Glutamatergic neuron (in vitro differentiated cells): ENCODE data around the gene DCAF10. TPM values are rescaled to one million over a fixed set of nuclear protein-coding genes. Genes with fewer than 3 reads are reported as not detected.

Experiments used
- DNase-seq: peaks from one replicate; pipeline ENCODE4 v3.0.0; 2022
- H3K27ac Mint-ChIP-seq: one replicate; pipeline ENCODE4 v1.8.0; 2020; ENCODE audit warnings: mild to moderate bottlenecking, mixed read lengths, inconsistent platforms; ENCODE audit not compliant: unreplicated experiment
- H3K27me3 Mint-ChIP-seq: one replicate; pipeline ENCODE4 v1.8.0; 2020; ENCODE audit warnings: mild to moderate bottlenecking, moderate library complexity, mixed read lengths, inconsistent platforms; ENCODE audit not compliant: unreplicated experiment
- H3K36me3 Mint-ChIP-seq: one replicate; pipeline ENCODE4 v1.8.0; 2020; ENCODE audit warnings: mild to moderate bottlenecking, mixed read lengths, inconsistent platforms; ENCODE audit not compliant: unreplicated experiment
- H3K4me1 Mint-ChIP-seq: one replicate; pipeline ENCODE4 v1.8.0; 2020; ENCODE audit warnings: mild to moderate bottlenecking, low read depth, mixed read lengths, inconsistent platforms; ENCODE audit not compliant: unreplicated experiment
- H3K4me3 Mint-ChIP-seq: one replicate; pipeline ENCODE4 v1.8.0; 2020; ENCODE audit warnings: mild to moderate bottlenecking, mixed read lengths, inconsistent platforms; ENCODE audit not compliant: unreplicated experiment
- H3K9me3 Mint-ChIP-seq: one replicate; pipeline ENCODE4 v1.8.0; 2020; ENCODE audit warnings: mild to moderate bottlenecking, moderate library complexity, mixed read lengths, inconsistent platforms; ENCODE audit not compliant: unreplicated experiment
- total RNA-seq: library from RNA; stranded (reverse); fragmentation: NEBNext Ultra II Directional; extraction: Animal tissue kit (Norgen Biotek cat#: 25700); gene quantifications from one replicate; pipeline ENCODE4 v1.2.1, GENCODE V29; 2021; ENCODE audit not compliant: unreplicated experiment
- TF ChIP-seq, protein P1 (sequence below): fragments of 200-600 bp; sonication (generic); IDR thresholded peaks from one replicate; pipeline ENCODE4 v1.5.0; 2021; ENCODE audit not compliant: partially characterized antibody, unreplicated experiment

Gene DCAF10
- total RNA-seq, 1 donor from 2014 or later: 19.3 TPM

DNA sequence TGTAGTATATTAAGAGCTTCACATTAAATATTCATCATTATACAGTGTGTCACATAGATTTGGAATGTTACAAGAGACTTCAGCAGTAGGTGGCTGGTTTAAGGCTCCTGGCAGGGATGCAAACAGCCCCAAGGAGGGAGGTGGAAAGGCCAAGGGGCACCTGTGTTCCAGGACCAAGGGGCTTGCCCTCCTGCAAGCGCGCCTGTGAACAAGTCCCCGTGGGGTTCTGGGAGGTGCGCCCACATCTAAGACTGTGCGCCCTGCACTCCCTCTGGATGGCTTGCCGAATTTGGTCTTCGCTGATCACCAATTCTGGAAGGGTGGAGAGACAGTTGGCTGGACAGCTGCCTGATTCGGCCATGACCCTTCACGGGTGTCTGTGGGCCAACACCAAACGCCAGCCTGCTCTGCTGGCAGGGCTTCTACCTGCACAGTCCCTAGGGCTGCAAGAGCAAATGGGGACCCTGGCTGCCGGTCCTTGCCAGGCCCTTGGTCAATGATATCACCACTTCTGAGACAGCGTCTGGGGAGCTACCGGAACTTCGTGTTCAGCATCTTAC, 115.4 kb downstream of the DCAF10 start:
- H3K27ac Mint-ChIP-seq: no peak overlapping the region
- H3K9me3 Mint-ChIP-seq: peaks cover 13% of the 10 kb centered on the region
- peaks cover 5% of the 10 kb centered on the region for H3K36me3 Mint-ChIP-seq
- H3K4me1 Mint-ChIP-seq: peaks cover 32% of the 10 kb centered on the region
- H3K27me3 Mint-ChIP-seq: peaks cover 15% of the 10 kb centered on the region
- TF ChIP-seq, protein P1, sequence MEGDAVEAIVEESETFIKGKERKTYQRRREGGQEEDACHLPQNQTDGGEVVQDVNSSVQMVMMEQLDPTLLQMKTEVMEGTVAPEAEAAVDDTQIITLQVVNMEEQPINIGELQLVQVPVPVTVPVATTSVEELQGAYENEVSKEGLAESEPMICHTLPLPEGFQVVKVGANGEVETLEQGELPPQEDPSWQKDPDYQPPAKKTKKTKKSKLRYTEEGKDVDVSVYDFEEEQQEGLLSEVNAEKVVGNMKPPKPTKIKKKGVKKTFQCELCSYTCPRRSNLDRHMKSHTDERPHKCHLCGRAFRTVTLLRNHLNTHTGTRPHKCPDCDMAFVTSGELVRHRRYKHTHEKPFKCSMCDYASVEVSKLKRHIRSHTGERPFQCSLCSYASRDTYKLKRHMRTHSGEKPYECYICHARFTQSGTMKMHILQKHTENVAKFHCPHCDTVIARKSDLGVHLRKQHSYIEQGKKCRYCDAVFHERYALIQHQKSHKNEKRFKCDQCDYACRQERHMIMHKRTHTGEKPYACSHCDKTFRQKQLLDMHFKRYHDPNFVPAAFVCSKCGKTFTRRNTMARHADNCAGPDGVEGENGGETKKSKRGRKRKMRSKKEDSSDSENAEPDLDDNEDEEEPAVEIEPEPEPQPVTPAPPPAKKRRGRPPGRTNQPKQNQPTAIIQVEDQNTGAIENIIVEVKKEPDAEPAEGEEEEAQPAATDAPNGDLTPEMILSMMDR: no peak
- H3K4me3 Mint-ChIP-seq: no peak overlapping the region
- no peak for DNase-seq

DNA sequence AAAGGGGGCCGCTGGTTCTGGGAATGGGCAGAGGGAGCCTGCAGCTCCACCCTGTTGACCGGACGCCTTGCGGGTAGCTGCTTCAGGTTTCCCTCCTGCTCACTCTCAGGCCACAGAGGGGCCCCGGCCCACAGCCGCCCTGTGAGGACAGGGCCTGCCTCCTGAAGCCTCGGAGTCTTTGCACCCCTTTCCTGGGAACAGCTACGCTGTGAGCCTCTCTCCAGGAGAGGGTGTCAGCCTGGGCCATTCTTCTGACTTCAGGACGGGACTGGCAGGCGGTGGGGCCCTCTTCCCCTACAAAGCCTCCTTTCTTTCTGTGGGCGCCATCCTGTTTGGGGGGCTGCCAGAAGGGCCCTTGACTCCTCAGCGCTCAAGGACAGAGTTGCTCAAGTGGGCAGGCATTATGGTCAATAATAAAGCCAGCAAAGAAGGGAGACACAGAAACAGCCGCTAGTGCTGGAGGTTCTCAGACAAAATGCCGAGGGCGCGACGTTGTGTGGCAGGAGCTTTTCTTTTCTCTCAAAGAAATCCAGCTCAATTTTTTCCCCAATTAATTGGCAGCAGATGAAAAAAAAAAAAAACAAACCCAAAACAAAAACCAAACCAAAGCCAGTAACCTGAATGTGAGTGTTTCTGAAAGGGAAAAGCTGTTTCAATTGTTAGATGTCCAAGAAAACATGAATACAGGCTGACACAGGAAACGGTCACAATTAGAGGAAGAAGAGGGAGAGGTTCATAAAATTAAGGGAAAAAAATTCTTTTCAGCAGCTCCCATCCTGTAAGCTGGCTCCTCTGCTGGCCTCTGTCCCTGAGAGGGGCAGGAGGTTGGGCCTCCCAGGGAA, 116.1 kb downstream of the DCAF10 start:
- DNase-seq: no peak
- H3K4me1 Mint-ChIP-seq: peaks cover 39% of the 10 kb centered on the region
- H3K36me3 Mint-ChIP-seq: peaks cover 5% of the 10 kb centered on the region
- H3K9me3 Mint-ChIP-seq: peaks cover 19% of the 10 kb centered on the region
- TF ChIP-seq, protein P1: no peak
- H3K27ac Mint-ChIP-seq: no peak overlapping the region
- H3K27me3 Mint-ChIP-seq: peaks cover 15% of the 10 kb centered on the region
- no peak overlapping the region for H3K4me3 Mint-ChIP-seq

Other genes starting within 250 kb of the DCAF10 start
- gene FBXO10, start 224.4 kb upstream of the DCAF10 start, total RNA-seq: 68.7 TPM
- 52.4 TPM for gene TOMM5, start 208.2 kb upstream of the DCAF10 start, total RNA-seq
- gene FRMPD1, start 149.8 kb upstream of the DCAF10 start, total RNA-seq: 38.1 TPM
- gene TRMT10B, start 47.0 kb upstream of the DCAF10 start, total RNA-seq: 8.8 TPM
- 45.4 TPM for gene EXOSC3, start 15.7 kb upstream of the DCAF10 start, total RNA-seq
- gene SLC25A51, start 103.3 kb downstream of the DCAF10 start, total RNA-seq: 48.6 TPM